Measurements from ENCODE around the gene MYD88. TPM values are rescaled to one million over a fixed set of nuclear protein-coding genes. Genes with fewer than 3 reads are reported as not detected.
"Not testable (repeated sequence)": the region's sequence is repeated elsewhere in the genome, so short reads cannot be mapped to it uniquely, and the experiment has no call there.

MYD88 gene
- total RNA-seq, 1 donor from 2014 or later, result 51.0 TPM

DNA sequence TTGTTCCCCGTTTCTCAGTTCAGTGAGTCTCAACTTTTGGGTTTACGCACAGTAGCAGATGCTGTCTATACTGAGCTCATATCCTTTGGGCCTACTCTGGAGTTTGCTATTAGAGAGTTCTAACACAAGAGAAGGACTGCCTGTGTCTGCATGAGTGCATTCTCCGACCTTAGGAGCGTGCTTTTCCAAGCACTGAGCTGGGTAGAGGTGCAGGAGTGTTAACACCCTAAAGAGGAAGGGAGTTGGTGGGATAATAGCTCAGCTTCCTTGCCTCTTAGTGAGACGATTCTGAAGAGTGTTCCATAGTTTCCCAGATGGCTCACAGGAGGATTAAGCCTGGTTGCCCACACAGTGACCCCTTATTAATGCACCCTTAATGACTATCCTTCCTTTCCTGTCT is 20.0 kb downstream of the MYD88 start:
- H3K4me3 Mint-ChIP-seq (ENCODE audit: unreplicated experiment), result no peak overlapping the region
- no peaks in the 10 kb centered on the region for H3K27me3 Mint-ChIP-seq (ENCODE audit: unreplicated experiment)
- no peak for DNase-seq (ENCODE audit: low spot score)
- TF ChIP-seq, protein P1, sequence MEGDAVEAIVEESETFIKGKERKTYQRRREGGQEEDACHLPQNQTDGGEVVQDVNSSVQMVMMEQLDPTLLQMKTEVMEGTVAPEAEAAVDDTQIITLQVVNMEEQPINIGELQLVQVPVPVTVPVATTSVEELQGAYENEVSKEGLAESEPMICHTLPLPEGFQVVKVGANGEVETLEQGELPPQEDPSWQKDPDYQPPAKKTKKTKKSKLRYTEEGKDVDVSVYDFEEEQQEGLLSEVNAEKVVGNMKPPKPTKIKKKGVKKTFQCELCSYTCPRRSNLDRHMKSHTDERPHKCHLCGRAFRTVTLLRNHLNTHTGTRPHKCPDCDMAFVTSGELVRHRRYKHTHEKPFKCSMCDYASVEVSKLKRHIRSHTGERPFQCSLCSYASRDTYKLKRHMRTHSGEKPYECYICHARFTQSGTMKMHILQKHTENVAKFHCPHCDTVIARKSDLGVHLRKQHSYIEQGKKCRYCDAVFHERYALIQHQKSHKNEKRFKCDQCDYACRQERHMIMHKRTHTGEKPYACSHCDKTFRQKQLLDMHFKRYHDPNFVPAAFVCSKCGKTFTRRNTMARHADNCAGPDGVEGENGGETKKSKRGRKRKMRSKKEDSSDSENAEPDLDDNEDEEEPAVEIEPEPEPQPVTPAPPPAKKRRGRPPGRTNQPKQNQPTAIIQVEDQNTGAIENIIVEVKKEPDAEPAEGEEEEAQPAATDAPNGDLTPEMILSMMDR (IDR thresholded peaks at IDR 0.05; ENCODE audit: unreplicated experiment), result no peak
- H3K27ac Mint-ChIP-seq (ENCODE audit: unreplicated experiment), result no peak overlapping the region
- no peaks in the 10 kb centered on the region for H3K36me3 Mint-ChIP-seq (ENCODE audit: low read depth, unreplicated experiment)
- no peaks in the 10 kb centered on the region for H3K9me3 Mint-ChIP-seq (ENCODE audit: unreplicated experiment)
- no peaks in the 10 kb centered on the region for H3K4me1 Mint-ChIP-seq (ENCODE audit: unreplicated experiment)

DNA sequence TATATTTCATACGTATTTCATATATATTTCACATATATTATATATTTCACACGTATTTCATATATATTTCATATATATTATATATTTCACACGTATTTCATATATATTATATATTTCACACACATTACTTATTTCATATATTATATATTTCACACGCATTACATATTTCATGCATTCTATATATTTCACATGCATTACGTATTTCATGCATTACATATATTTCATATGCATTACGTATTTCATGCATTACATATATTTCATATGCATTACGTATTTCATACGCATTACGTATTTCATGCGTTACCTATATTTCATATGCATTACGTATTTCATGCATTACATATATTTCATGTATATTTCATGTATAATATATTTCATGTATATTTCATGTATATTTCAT is 22.2 kb downstream of the MYD88 start:
- H3K27ac Mint-ChIP-seq (ENCODE audit: unreplicated experiment); H3K27me3 Mint-ChIP-seq (ENCODE audit: unreplicated experiment); H3K4me3 Mint-ChIP-seq (ENCODE audit: unreplicated experiment); H3K4me1 Mint-ChIP-seq (ENCODE audit: unreplicated experiment); DNase-seq (ENCODE audit: low spot score); H3K36me3 Mint-ChIP-seq (ENCODE audit: low read depth, unreplicated experiment); H3K9me3 Mint-ChIP-seq (ENCODE audit: unreplicated experiment): not testable (repeated sequence)

- peaks cover 16% of the 10 kb centered on the region for H3K4me1 Mint-ChIP-seq (ENCODE audit: unreplicated experiment)
- no peaks in the 10 kb centered on the region for H3K9me3 Mint-ChIP-seq (ENCODE audit: unreplicated experiment)
- H3K27ac Mint-ChIP-seq (ENCODE audit: unreplicated experiment), result no peak overlapping the region
- no peaks in the 10 kb centered on the region for H3K36me3 Mint-ChIP-seq (ENCODE audit: low read depth, unreplicated experiment)
- TF ChIP-seq, protein P1 (IDR thresholded peaks at IDR 0.05; ENCODE audit: unreplicated experiment), result no peak
- H3K4me3 Mint-ChIP-seq (ENCODE audit: unreplicated experiment), result no peak overlapping the region
- H3K27me3 Mint-ChIP-seq (ENCODE audit: unreplicated experiment), result peaks cover 10% of the 10 kb centered on the region
- DNase-seq (ENCODE audit: low spot score), result no peak
Measured at GRCh38 chr3:38163117-38163840, 24.8 kb downstream of the MYD88 start.

DNA sequence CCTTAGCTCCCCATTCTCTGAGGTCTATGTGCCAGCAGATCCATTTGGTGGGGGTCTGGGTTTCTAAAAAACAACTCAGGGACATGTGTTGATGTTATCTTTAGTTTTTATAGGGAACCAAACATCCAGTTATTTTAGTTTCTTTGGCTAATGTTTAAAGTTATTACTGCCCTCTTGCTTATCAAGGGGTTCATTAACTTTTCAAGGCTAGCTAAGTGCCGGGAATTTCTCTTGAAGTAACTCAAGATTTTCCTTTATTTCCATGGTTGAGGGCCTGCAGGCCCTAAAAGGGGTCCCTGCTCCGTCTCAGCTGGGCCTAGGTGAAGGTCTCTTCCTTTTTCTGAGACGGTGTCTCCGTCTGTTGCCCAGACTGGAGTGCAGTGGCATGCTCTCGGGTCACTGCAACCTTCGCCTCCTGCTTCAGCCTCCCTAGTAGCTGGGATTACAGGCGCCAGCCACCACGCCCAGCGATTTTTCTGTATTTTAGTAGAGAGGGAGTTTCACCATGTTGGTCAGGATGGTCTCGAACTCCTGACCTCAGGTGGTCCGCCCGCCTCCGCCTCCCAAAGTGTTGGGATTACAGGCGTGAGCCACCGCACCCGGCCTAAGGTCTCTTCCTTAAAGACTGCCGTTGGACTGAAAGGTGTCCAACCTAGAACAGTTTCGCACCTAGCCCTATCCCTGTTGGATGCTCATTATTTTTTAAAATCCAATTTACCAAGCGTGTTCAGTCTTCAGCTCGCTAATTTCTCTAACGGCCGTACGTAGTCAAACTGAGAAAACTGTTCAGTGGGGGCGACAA is 25.6 kb downstream of the MYD88 start:
- H3K4me1 Mint-ChIP-seq (ENCODE audit: unreplicated experiment), result peaks cover 16% of the 10 kb centered on the region

GRCh38 chr3:38164643-38164951 is 26.1 kb downstream of the MYD88 start:
- no peaks in the 10 kb centered on the region for H3K36me3 Mint-ChIP-seq (ENCODE audit: low read depth, unreplicated experiment)
- peak overlapping the region; percentile 96 for H3K27ac Mint-ChIP-seq (ENCODE audit: unreplicated experiment)
- peaks cover 16% of the 10 kb centered on the region for H3K4me1 Mint-ChIP-seq (ENCODE audit: unreplicated experiment)
- TF ChIP-seq, protein P1 (IDR thresholded peaks at IDR 0.05; ENCODE audit: unreplicated experiment), result no peak
- peak overlapping the region; percentile 100 for H3K4me3 Mint-ChIP-seq (ENCODE audit: unreplicated experiment)
- DNase-seq (ENCODE audit: low spot score), result no peak
- H3K9me3 Mint-ChIP-seq (ENCODE audit: unreplicated experiment), result no peaks in the 10 kb centered on the region
- H3K27me3 Mint-ChIP-seq (ENCODE audit: unreplicated experiment), result peaks cover 10% of the 10 kb centered on the region

More for the DNA sequence above, 25.6 kb downstream of the MYD88 start:
- H3K27ac Mint-ChIP-seq (ENCODE audit: unreplicated experiment), result peak overlapping the region; percentile 96
- TF ChIP-seq, protein P1 (IDR thresholded peaks at IDR 0.05; ENCODE audit: unreplicated experiment), result no peak
- DNase-seq (ENCODE audit: low spot score), result no peak
- peaks cover 10% of the 10 kb centered on the region for H3K27me3 Mint-ChIP-seq (ENCODE audit: unreplicated experiment)
- H3K9me3 Mint-ChIP-seq (ENCODE audit: unreplicated experiment), result no peaks in the 10 kb centered on the region
- H3K4me3 Mint-ChIP-seq (ENCODE audit: unreplicated experiment), result peak overlapping the region; percentile 100
- H3K36me3 Mint-ChIP-seq (ENCODE audit: low read depth, unreplicated experiment), result no peaks in the 10 kb centered on the region

Measured in endothelial cell (in vitro differentiated cells).